DND-41 (cell line): ENCODE data around the gene TXNDC17.

ENCODE experiments used
- ATAC-seq: fragments of 200-7000 bp; cut with Tn5 transposase; 3 replicates; pipeline ENCODE4 v1.9.1; 2021; ENCODE audit warnings: low read depth; ENCODE audit not compliant: insufficient read depth
- DNase-seq: peaks from one replicate; pipeline ENCODE4 v3.0.0-alpha.2; 2020
- H2AFZ ChIP-seq: 2 replicates; pipeline ENCODE4 v1.6.0; 2012; ENCODE audit warnings: low read depth, low read length
- H3K27ac ChIP-seq: 2 replicates; pipeline ENCODE4 v1.5.1; 2012; ENCODE audit warnings: low read length, inconsistent platforms
- H3K27me3 ChIP-seq: fragments of 200-600 bp; sonication (generic); 2 replicates; pipeline ENCODE4 v1.6.0; 2012; ENCODE audit warnings: low read length, mild to moderate bottlenecking, inconsistent platforms; ENCODE audit not compliant: insufficient read depth, poor library complexity
- H3K36me3 ChIP-seq: 2 replicates; pipeline ENCODE4 v1.5.1; 2012; ENCODE audit warnings: low read length, inconsistent platforms; ENCODE audit not compliant: insufficient read depth
- H3K4me1 ChIP-seq: 2 replicates; pipeline ENCODE4 v1.5.1; 2012; ENCODE audit warnings: mild to moderate bottlenecking, low read length; ENCODE audit not compliant: insufficient read depth
- H3K4me2 ChIP-seq: 2 replicates; pipeline ENCODE4 v1.6.0; 2012; ENCODE audit warnings: mild to moderate bottlenecking, moderate library complexity, low read length, inconsistent platforms; ENCODE audit not compliant: insufficient read depth
- H3K4me3 ChIP-seq, 2 experiments: fragments of 200-600 bp in 1 of 2; shearing (Covaris generic) in 1 of 2; 2 replicates each; pipeline ENCODE4 v1.5.1; 2012 to 2016; ENCODE audit warnings: inconsistent platforms in 2 of 2, low read length in 2 of 2, mild to moderate bottlenecking in 2 of 2, low read depth in 1 of 2, moderate library complexity in 1 of 2
- H3K79me2 ChIP-seq: 2 replicates; pipeline ENCODE4 v1.6.0; 2012; ENCODE audit warnings: low read length, inconsistent platforms; ENCODE audit not compliant: insufficient read depth
- H3K9ac ChIP-seq: 2 replicates; pipeline ENCODE4 v1.6.0; 2012; ENCODE audit warnings: low read depth, mild to moderate bottlenecking, inconsistent platforms, low read length, moderate library complexity
- H3K9me3 ChIP-seq: 2 replicates; pipeline ENCODE4 v1.5.1; 2012; ENCODE audit warnings: low read length, moderate library complexity, mild to moderate bottlenecking, inconsistent platforms; ENCODE audit not compliant: insufficient read depth, severe bottlenecking
- H4K20me1 ChIP-seq: 2 replicates; pipeline ENCODE4 v1.6.0; 2012; ENCODE audit warnings: low read length; ENCODE audit not compliant: insufficient read depth
- CTCF ChIP-seq: IDR thresholded peaks from 2 replicates; pipeline ENCODE4 v1.5.1; 2012; ENCODE audit warnings: borderline replicate concordance, low read length, moderate library complexity, mild to moderate bottlenecking; ENCODE audit not compliant: poor library complexity, severe bottlenecking; ENCODE audit errors: extremely low read depth
- EZH2 ChIP-seq: IDR thresholded peaks from 3 replicates; pipeline ENCODE4 v1.6.1; 2012; ENCODE audit warnings: borderline replicate concordance, low read depth, mild to moderate bottlenecking, moderate library complexity, low read length, inconsistent platforms; ENCODE audit not compliant: severe bottlenecking

The TXNDC17 gene

GRCh38 chr17:6623941-6624340, 16.9 kb upstream of the TXNDC17 start:
- no peak overlapping the region for H3K27ac ChIP-seq
- peaks cover 78% of the 10 kb centered on the region for H3K36me3 ChIP-seq
- ATAC-seq (no peak), DNase-seq (no peak)
- H3K27me3 ChIP-seq: no peaks in the 10 kb centered on the region
- no peaks in the 10 kb centered on the region for H3K79me2 ChIP-seq
- no peaks in the 10 kb centered on the region for H3K9me3 ChIP-seq
- no peaks in the 10 kb centered on the region for H3K4me1 ChIP-seq
- no peak for TF ChIP-seq EZH2
- TF ChIP-seq CTCF: no peak
- H2AFZ ChIP-seq: no peak overlapping the region
- H4K20me1 ChIP-seq: peaks cover 3% of the 10 kb centered on the region; the same call in 1 of the 2 replicates
- H3K4me3 ChIP-seq: no peak overlapping the region
- no peak overlapping the region for H3K9ac ChIP-seq
- no peak overlapping the region for H3K4me2 ChIP-seq

GRCh38 chr17:6626616-6627015, 14.2 kb upstream of the TXNDC17 start:
- Histone ChIP-seq H3K9ac (no peak overlapping the region), H3K27ac (no peak overlapping the region), H3K4me2 (no peak overlapping the region), H3K79me2 (no peaks in the 10 kb centered on the region), H3K4me3 (no peak overlapping the region), H3K9me3 (no peaks in the 10 kb centered on the region), H3K4me1 (no peaks in the 10 kb centered on the region), H4K20me1 (peaks cover 3% of the 10 kb centered on the region; the same call in 1 of the 2 replicates), H3K36me3 (peaks cover 86% of the 10 kb centered on the region), H2AFZ (no peak overlapping the region), H3K27me3 (no peaks in the 10 kb centered on the region)
- TF ChIP-seq CTCF (no peak), EZH2 (no peak)
- DNase-seq (no peak), ATAC-seq (no peak)

- H3K27me3 ChIP-seq: no peaks in the 10 kb centered on the region
- H3K36me3 ChIP-seq: peaks cover 82% of the 10 kb centered on the region
- H3K4me2 ChIP-seq: no peak overlapping the region
- no peak overlapping the region for H2AFZ ChIP-seq
- no peaks in the 10 kb centered on the region for H3K9me3 ChIP-seq
- no peak overlapping the region for H3K9ac ChIP-seq
- no peak overlapping the region for H3K4me3 ChIP-seq
- H3K79me2 ChIP-seq: no peaks in the 10 kb centered on the region
- no peak overlapping the region for H3K27ac ChIP-seq
- ATAC-seq (no peak), DNase-seq (no peak)
- TF ChIP-seq EZH2 (no peak), CTCF (no peak)
- peaks cover 3% of the 10 kb centered on the region; the same call in 1 of the 2 replicates for H4K20me1 ChIP-seq
- H3K4me1 ChIP-seq: no peaks in the 10 kb centered on the region
Measured at GRCh38 chr17:6627019-6627418, 13.8 kb upstream of the TXNDC17 start.

GRCh38 chr17:6630390-6630789, 10.5 kb upstream of the TXNDC17 start:
- no peak overlapping the region for H3K4me2 ChIP-seq
- H3K9me3 ChIP-seq: no peaks in the 10 kb centered on the region
- no peaks in the 10 kb centered on the region for H3K27me3 ChIP-seq
- DNase-seq (no peak), ATAC-seq (no peak)
- no peak overlapping the region for H3K9ac ChIP-seq
- TF ChIP-seq CTCF: no peak
- TF ChIP-seq EZH2: no peak
- no peak overlapping the region for H2AFZ ChIP-seq
- no peak overlapping the region for H3K27ac ChIP-seq
- H4K20me1 ChIP-seq: peaks cover 3% of the 10 kb centered on the region; the same call in 1 of the 2 replicates
- H3K4me1 ChIP-seq: no peaks in the 10 kb centered on the region
- no peak overlapping the region for H3K4me3 ChIP-seq
- H3K79me2 ChIP-seq: no peaks in the 10 kb centered on the region
- H3K36me3 ChIP-seq: peaks cover 77% of the 10 kb centered on the region
